WTC11 (cell line): ENCODE data around the gene FXYD3. TPM values are rescaled to one million over a fixed set of nuclear protein-coding genes. Genes with fewer than 3 reads are reported as not detected.
"Not testable (repeated sequence)": the region's sequence is repeated elsewhere in the genome, so short reads cannot be mapped to it uniquely, and the experiment has no call there.

Experiments used
- ATAC-seq: fragments of 200-7000 bp; cut with Tn5 transposase; 2 replicates; pipeline ENCODE4 v1.10.0; 2021; ENCODE audit warnings: mild to moderate bottlenecking, moderate library complexity
- CTCF ChIA-PET: fragments of 300-600 bp; sonication (Branson Sonifier 250); formaldehyde crosslinking; loops from one replicate; lab custom pipeline; 2021; ENCODE audit warnings: antibody characterized with exemption; lab: Charles Lee
- POLR2A ChIA-PET: fragments of 350-600 bp; sonication (Branson Sonifier 250); formaldehyde crosslinking; loops from one replicate; lab custom pipeline; 2021; ENCODE audit warnings: antibody characterized with exemption; lab: Charles Lee
- DNase-seq: peaks from one replicate; pipeline ENCODE4 v3.0.0; 2021; ENCODE audit warnings: low spot score
- H3K27ac Mint-ChIP-seq: 2 replicates; pipeline ENCODE4 v1.8.0; 2021; ENCODE audit warnings: mixed read lengths
- H3K27me3 Mint-ChIP-seq: 2 replicates; pipeline ENCODE4 v1.8.0; 2021; ENCODE audit warnings: low read depth, mild to moderate bottlenecking, moderate library complexity, mixed read lengths
- H3K36me3 Mint-ChIP-seq: 2 replicates; pipeline ENCODE4 v1.8.0; 2021; ENCODE audit warnings: mixed read lengths
- H3K4me1 Mint-ChIP-seq: 2 replicates; pipeline ENCODE4 v1.8.0; 2022; ENCODE audit warnings: mixed read lengths
- H3K4me3 Mint-ChIP-seq: 2 replicates; pipeline ENCODE4 v1.8.0; 2021; ENCODE audit warnings: mild to moderate bottlenecking, moderate library complexity, mixed read lengths
- H3K9me3 Mint-ChIP-seq: 2 replicates; pipeline ENCODE4 v1.8.0; 2021; ENCODE audit warnings: mixed read lengths
- E2F1 ChIP-seq: sonication (generic); formaldehyde crosslinking; IDR thresholded peaks from 2 replicates; pipeline ENCODE4 v1.8.0; 2022; ENCODE audit warnings: mild to moderate bottlenecking, missing genetic modification reagents
- EMX1 ChIP-seq: fragments of 250-450 bp; sonication (Bioruptor Pico); IDR thresholded peaks from 2 replicates; pipeline ENCODE4 v1.8.0; 2021; ENCODE audit warnings: mild to moderate bottlenecking
- ESRRA ChIP-seq: sonication (generic); formaldehyde crosslinking; IDR thresholded peaks from 2 replicates; pipeline ENCODE4 v1.8.1; 2022; ENCODE audit warnings: mild to moderate bottlenecking, missing genetic modification reagents, borderline replicate concordance
- GTF2I ChIP-seq: fragments of 250-450 bp; sonication (Bioruptor Pico); conservative IDR thresholded peaks from 2 replicates; pipeline ENCODE4 v1.4.0; 2021; ENCODE audit warnings: mild to moderate bottlenecking
- HMGA2 ChIP-seq: fragments of 250-450 bp; sonication (Bioruptor Pico); IDR thresholded peaks from 2 replicates; pipeline ENCODE4 v1.4.0; 2021; ENCODE audit warnings: mild to moderate bottlenecking, moderate library complexity
- MXD4 ChIP-seq: fragments of 250-450 bp; sonication (Bioruptor Pico); IDR thresholded peaks from 2 replicates; pipeline ENCODE4 v1.8.0; 2021; ENCODE audit warnings: mild to moderate bottlenecking, moderate library complexity, borderline replicate concordance
- NR2C2 ChIP-seq: sonication (generic); formaldehyde crosslinking; IDR thresholded peaks from 2 replicates; pipeline ENCODE4 v1.8.0; 2022; ENCODE audit warnings: mild to moderate bottlenecking, missing genetic modification reagents
- RELA ChIP-seq: sonication (generic); formaldehyde crosslinking; IDR thresholded peaks from 2 replicates; pipeline ENCODE4 v1.8.1; 2022; ENCODE audit warnings: missing genetic modification reagents, mild to moderate bottlenecking, borderline replicate concordance
- SMAD4 ChIP-seq: sonication (generic); formaldehyde crosslinking; IDR thresholded peaks from 2 replicates; pipeline ENCODE4 v1.8.0; 2022; ENCODE audit warnings: mild to moderate bottlenecking, missing genetic modification reagents
- USF2 ChIP-seq: sonication (generic); formaldehyde crosslinking; IDR thresholded peaks from 2 replicates; pipeline ENCODE4 v1.8.1; 2023; ENCODE audit warnings: mild to moderate bottlenecking, missing genetic modification reagents, moderate library complexity
- ZNF281 ChIP-seq: sonication (generic); formaldehyde crosslinking; IDR thresholded peaks from 2 replicates; pipeline ENCODE4 v1.8.0; 2023; ENCODE audit warnings: mild to moderate bottlenecking, missing genetic modification reagents
- total RNA-seq: library from RNA; stranded (reverse); gene quantifications from 3 replicates; pipeline ENCODE4 v1.2.3, GENCODE V29; 2021
- TF ChIP-seq, protein P1 (sequence below): sonication (generic); formaldehyde crosslinking; IDR thresholded peaks from 2 replicates; pipeline ENCODE4 v1.8.1; 2023; ENCODE audit warnings: mild to moderate bottlenecking, missing genetic modification reagents
- TF ChIP-seq, protein P2 (sequence below): sonication (generic); formaldehyde crosslinking; conservative IDR thresholded peaks from 2 replicates; pipeline ENCODE4 v1.8.1; 2023; ENCODE audit warnings: mild to moderate bottlenecking, low read depth, missing genetic modification reagents, moderate library complexity
- TF ChIP-seq, protein P3 (sequence below): fragments of 250-450 bp; sonication (Bioruptor Pico); IDR thresholded peaks from 2 replicates; pipeline ENCODE4 v1.9.0; 2021; ENCODE audit warnings: mild to moderate bottlenecking, borderline replicate concordance

The FXYD3 gene
- total RNA-seq, 1 experiment from 2014 or later: 1.8 TPM

- H3K4me1 Mint-ChIP-seq: peaks cover 55% of the 10 kb centered on the region
- ChIA-PET POLR2A (interaction anchor here (0.7 to 1.8 kb wide), 5 partner anchors 8 to 106 kb away, joined by 3 to 9 read pairs (median 3); partner anchors contain the start of gene FXYD7), CTCF (interaction anchor here (0.8 to 4.1 kb wide), 12 partner anchors 9 to 314 kb away, joined by 3 to 143 read pairs (median 9); partner anchors contain the start of genes FXYD7, HPN and LGI4)
- peaks cover 10% of the 10 kb centered on the region for H3K36me3 Mint-ChIP-seq
- H3K27me3 Mint-ChIP-seq: no peaks in the 10 kb centered on the region; the same call in 1 of the 2 replicates
- H3K27ac Mint-ChIP-seq: peak overlapping the region; percentile 90
- H3K9me3 Mint-ChIP-seq: no peaks in the 10 kb centered on the region
- DNase-seq: no peak
- TF ChIP-seq MXD4 (CRISPR knock-in tag) (no peak), HMGA2 (CRISPR knock-in tag) (no peak), EMX1 (no peak), USF2 (CRISPR knock-in tag) (no peak), RELA (no peak), ZNF281 (CRISPR knock-in tag) (no peak), NR2C2 (CRISPR knock-in tag) (no peak), SMAD4 (no peak), ESRRA (no peak), E2F1 (CRISPR knock-in tag) (no peak), GTF2I (CRISPR knock-in tag) (no peak)
- TF ChIP-seq, protein P1, sequence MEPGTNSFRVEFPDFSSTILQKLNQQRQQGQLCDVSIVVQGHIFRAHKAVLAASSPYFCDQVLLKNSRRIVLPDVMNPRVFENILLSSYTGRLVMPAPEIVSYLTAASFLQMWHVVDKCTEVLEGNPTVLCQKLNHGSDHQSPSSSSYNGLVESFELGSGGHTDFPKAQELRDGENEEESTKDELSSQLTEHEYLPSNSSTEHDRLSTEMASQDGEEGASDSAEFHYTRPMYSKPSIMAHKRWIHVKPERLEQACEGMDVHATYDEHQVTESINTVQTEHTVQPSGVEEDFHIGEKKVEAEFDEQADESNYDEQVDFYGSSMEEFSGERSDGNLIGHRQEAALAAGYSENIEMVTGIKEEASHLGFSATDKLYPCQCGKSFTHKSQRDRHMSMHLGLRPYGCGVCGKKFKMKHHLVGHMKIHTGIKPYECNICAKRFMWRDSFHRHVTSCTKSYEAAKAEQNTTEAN (CRISPR knock-in tag): no peak
- TF ChIP-seq, protein P2, sequence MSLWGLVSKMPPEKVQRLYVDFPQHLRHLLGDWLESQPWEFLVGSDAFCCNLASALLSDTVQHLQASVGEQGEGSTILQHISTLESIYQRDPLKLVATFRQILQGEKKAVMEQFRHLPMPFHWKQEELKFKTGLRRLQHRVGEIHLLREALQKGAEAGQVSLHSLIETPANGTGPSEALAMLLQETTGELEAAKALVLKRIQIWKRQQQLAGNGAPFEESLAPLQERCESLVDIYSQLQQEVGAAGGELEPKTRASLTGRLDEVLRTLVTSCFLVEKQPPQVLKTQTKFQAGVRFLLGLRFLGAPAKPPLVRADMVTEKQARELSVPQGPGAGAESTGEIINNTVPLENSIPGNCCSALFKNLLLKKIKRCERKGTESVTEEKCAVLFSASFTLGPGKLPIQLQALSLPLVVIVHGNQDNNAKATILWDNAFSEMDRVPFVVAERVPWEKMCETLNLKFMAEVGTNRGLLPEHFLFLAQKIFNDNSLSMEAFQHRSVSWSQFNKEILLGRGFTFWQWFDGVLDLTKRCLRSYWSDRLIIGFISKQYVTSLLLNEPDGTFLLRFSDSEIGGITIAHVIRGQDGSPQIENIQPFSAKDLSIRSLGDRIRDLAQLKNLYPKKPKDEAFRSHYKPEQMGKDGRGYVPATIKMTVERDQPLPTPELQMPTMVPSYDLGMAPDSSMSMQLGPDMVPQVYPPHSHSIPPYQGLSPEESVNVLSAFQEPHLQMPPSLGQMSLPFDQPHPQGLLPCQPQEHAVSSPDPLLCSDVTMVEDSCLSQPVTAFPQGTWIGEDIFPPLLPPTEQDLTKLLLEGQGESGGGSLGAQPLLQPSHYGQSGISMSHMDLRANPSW (CRISPR knock-in tag): no peak
- TF ChIP-seq, protein P3, sequence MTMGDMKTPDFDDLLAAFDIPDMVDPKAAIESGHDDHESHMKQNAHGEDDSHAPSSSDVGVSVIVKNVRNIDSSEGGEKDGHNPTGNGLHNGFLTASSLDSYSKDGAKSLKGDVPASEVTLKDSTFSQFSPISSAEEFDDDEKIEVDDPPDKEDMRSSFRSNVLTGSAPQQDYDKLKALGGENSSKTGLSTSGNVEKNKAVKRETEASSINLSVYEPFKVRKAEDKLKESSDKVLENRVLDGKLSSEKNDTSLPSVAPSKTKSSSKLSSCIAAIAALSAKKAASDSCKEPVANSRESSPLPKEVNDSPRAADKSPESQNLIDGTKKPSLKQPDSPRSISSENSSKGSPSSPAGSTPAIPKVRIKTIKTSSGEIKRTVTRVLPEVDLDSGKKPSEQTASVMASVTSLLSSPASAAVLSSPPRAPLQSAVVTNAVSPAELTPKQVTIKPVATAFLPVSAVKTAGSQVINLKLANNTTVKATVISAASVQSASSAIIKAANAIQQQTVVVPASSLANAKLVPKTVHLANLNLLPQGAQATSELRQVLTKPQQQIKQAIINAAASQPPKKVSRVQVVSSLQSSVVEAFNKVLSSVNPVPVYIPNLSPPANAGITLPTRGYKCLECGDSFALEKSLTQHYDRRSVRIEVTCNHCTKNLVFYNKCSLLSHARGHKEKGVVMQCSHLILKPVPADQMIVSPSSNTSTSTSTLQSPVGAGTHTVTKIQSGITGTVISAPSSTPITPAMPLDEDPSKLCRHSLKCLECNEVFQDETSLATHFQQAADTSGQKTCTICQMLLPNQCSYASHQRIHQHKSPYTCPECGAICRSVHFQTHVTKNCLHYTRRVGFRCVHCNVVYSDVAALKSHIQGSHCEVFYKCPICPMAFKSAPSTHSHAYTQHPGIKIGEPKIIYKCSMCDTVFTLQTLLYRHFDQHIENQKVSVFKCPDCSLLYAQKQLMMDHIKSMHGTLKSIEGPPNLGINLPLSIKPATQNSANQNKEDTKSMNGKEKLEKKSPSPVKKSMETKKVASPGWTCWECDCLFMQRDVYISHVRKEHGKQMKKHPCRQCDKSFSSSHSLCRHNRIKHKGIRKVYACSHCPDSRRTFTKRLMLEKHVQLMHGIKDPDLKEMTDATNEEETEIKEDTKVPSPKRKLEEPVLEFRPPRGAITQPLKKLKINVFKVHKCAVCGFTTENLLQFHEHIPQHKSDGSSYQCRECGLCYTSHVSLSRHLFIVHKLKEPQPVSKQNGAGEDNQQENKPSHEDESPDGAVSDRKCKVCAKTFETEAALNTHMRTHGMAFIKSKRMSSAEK (CRISPR knock-in tag): no peak
- ATAC-seq: peak; percentile 5; the same call in 1 of the 2 replicates
- H3K4me3 Mint-ChIP-seq: no peak overlapping the region
Observed at GRCh38 chr19:35151273-35152065, 35.8 kb downstream of the FXYD3 start.

- Mint-ChIP-seq H3K36me3 (peaks cover 21% of the 10 kb centered on the region), H3K4me1 (peaks cover 57% of the 10 kb centered on the region), H3K4me3 (peak overlapping the region; percentile 97)
- not testable (repeated sequence) for H3K27me3 Mint-ChIP-seq, H3K27ac Mint-ChIP-seq, H3K9me3 Mint-ChIP-seq, ATAC-seq, DNase-seq
- ChIA-PET POLR2A (interaction anchor here (2.5 kb wide), 1 partner anchor 12 kb away, joined by 15 read pairs; no protein-coding TSS in a partner anchor), CTCF (interaction anchor here (0.7 to 4.1 kb wide), 13 partner anchors 10 to 767 kb away, joined by 3 to 143 read pairs (median 8); partner anchors contain the start of genes FXYD7 and LGI4)
Observed at GRCh38 chr19:35153129-35153522, 37.5 kb downstream of the FXYD3 start.
